Right atrium auricular region (tissue), 2 donors: Measurements from ENCODE around the gene SPATA13. TPM values are rescaled to one million over a fixed set of nuclear protein-coding genes. Genes with fewer than 3 reads are reported as not detected.
"Not testable (repeated sequence)": the region's sequence is repeated elsewhere in the genome, so short reads cannot be mapped to it uniquely, and the experiment has no call there.

ENCODE experiments used
- DNase-seq: peaks from one replicate; pipeline ENCODE4 v3.0.0-alpha.2; 2019; ENCODE audit warnings: low spot score
- H3K27ac ChIP-seq, 2 donors: fragments of 200-600 bp; sonication (generic); 1 replicate in 1 of 2; 2 replicates in 1 of 2; pipeline ENCODE4 v1.5.1; 2016 to 2019
- H3K27me3 ChIP-seq, 2 donors: fragments of 200-600 bp; sonication (generic); one replicate each; pipeline versions ENCODE4 v1.5.1 to v1.6.0; 2017 to 2019
- H3K36me3 ChIP-seq: fragments of 200-600 bp; sonication (generic); one replicate; pipeline ENCODE4 v1.5.1; 2016
- H3K4me1 ChIP-seq, 2 donors: fragments of 200-600 bp; sonication (generic); one replicate each; pipeline versions ENCODE4 v1.5.1 to v1.6.0; 2017 to 2019
- H3K4me3 ChIP-seq, 2 donors: fragments of 200-600 bp; sonication (generic); 1 replicate in 1 of 2; 2 replicates in 1 of 2; pipeline ENCODE4 v1.5.1; 2017 to 2019; ENCODE audit warnings: mild to moderate bottlenecking in 1 of 2, moderate library complexity in 1 of 2
- H3K9me3 ChIP-seq, 2 donors: fragments of 200-600 bp; sonication (generic); one replicate each; pipeline ENCODE4 v1.5.1; 2019
- total RNA-seq, 2 donors: library from RNA; depleted of rRNA; stranded (reverse); fragments of >200 nt; gene quantifications; one replicate each; pipeline ENCODE4 v1.1.0, GENCODE V29; 2016
- TF ChIP-seq, protein P1 (sequence below), 2 donors: fragments of 200-600 bp; sonication (generic); IDR thresholded peaks; one replicate each; pipeline ENCODE4 v1.5.1; 2019; ENCODE audit warnings: antibody characterized with exemption in 2 of 2

The SPATA13 gene
- total RNA-seq, 2 donors from 2014 or later = 10.0 to 14.1 TPM

DNA sequence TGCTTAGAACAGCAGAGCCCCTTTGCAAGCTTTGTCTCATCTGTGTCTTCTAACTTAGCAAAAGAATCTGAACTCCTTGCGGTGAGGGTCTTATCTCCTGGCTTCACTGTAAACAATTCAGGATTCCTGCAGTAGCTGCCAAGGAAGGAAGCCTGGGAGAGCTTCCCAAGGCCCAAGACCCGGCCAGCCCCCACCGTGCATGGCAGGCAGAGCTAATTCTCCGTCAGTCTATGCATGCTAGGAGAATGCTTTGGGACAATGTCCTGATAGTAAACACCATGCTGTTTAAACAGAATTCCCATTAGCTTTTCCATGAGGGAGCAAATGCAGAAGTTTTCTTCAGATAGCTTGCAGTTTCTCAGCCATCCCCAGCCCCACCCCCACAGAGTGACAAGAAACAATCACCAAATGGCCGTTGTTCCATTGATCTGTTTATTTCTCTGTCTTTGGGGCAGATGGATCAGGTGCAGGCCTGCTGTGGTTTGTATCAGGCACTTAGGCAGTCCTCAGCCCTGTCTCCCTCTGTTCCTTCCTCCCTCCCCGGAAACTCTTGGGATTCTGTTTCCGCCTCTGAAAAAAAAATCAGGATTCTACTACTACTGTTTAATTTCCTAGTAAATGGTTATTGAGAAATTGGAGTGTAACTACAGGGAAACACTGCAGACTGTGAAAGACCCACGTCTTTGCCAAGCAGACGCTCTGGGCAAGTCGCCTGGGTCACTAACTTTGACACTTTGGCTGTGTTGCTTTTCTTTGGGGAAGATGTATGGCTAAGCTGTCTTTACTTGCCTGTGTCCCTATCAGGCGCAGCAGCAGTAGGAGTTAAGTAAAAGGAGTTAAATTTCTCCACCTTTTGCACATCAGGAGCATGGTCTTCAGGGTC, 40.7 kb upstream of the SPATA13 start:
- H3K36me3 ChIP-seq = no peaks in the 10 kb centered on the region
- no peak overlapping the region for H3K4me3 ChIP-seq
- TF ChIP-seq, protein P1, sequence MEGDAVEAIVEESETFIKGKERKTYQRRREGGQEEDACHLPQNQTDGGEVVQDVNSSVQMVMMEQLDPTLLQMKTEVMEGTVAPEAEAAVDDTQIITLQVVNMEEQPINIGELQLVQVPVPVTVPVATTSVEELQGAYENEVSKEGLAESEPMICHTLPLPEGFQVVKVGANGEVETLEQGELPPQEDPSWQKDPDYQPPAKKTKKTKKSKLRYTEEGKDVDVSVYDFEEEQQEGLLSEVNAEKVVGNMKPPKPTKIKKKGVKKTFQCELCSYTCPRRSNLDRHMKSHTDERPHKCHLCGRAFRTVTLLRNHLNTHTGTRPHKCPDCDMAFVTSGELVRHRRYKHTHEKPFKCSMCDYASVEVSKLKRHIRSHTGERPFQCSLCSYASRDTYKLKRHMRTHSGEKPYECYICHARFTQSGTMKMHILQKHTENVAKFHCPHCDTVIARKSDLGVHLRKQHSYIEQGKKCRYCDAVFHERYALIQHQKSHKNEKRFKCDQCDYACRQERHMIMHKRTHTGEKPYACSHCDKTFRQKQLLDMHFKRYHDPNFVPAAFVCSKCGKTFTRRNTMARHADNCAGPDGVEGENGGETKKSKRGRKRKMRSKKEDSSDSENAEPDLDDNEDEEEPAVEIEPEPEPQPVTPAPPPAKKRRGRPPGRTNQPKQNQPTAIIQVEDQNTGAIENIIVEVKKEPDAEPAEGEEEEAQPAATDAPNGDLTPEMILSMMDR (IDR thresholded peaks at IDR 0.05) = no peak
- H3K27me3 ChIP-seq = no peaks in the 10 kb centered on the region
- peaks cover 0 to 15% of the 10 kb centered on the region in 2 donors for H3K4me1 ChIP-seq
- no peaks in the 10 kb centered on the region for H3K9me3 ChIP-seq
- no peak overlapping the region for H3K27ac ChIP-seq
- DNase-seq = no peak

DNA sequence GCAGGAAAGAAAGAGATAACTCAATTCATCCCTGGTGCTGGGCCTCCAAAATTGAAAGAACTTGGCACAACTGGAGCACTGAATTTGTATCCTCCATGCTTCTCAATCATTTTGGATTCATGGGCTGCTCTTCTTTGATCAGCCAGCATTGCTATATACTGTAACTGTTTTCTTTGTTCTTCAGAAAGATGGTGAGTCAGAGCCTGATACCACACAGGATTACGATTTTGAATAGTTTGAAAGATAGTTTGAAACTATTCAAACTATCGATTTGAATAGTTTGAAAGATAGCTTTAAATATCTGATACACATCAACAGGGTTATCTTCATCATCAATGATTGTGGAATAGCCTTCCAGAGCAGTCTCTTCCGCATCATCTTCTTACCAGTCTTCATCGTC, 38.5 kb upstream of the SPATA13 start:
- H3K36me3 ChIP-seq, H3K4me3 ChIP-seq, H3K27me3 ChIP-seq, DNase-seq, H3K27ac ChIP-seq, H3K9me3 ChIP-seq: not testable (repeated sequence)
- peaks cover 0 to 15% of the 10 kb centered on the region in 2 donors for H3K4me1 ChIP-seq

GRCh38 chr13:24122569-24122968, 38.0 kb upstream of the SPATA13 start:
- peaks cover 0 to 15% of the 10 kb centered on the region in 2 donors for H3K4me1 ChIP-seq
- H3K27me3 ChIP-seq = no peaks in the 10 kb centered on the region
- TF ChIP-seq, protein P1 (IDR thresholded peaks at IDR 0.05) = no peak

DNA sequence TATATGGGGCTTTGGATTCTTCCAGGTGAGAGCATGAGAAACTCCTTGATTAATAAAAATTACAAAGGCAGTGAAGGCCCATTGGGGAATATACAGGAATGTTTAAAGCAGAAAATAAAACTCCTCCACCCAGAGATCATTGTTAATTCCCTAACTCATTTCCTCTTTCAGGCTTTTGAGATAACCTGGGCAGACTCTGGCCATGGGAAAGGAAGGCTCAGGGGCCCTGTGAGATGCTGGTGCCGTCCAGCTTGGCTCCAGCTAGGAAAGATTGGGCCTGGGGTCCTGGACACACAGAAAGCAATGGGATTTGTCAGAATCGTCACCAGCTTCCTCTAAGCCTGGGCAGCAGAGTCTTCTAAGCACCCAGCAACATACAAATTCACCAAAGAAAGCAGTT, 36.8 kb upstream of the SPATA13 start:
- peak overlapping the region in 1 of 2 donors; percentile 23 for H3K27ac ChIP-seq
- H3K9me3 ChIP-seq = no peaks in the 10 kb centered on the region
- peaks cover 0 to 15% of the 10 kb centered on the region in 2 donors for H3K4me1 ChIP-seq
- no peak overlapping the region for H3K4me3 ChIP-seq
- TF ChIP-seq, protein P1 (IDR thresholded peaks at IDR 0.05) = no peak
- no peaks in the 10 kb centered on the region for H3K36me3 ChIP-seq
- H3K27me3 ChIP-seq = no peaks in the 10 kb centered on the region
- DNase-seq = no peak

More at GRCh38 chr13:24122569-24122968, 38.0 kb upstream of the SPATA13 start:
- Histone ChIP-seq H3K4me3 (no peak overlapping the region), H3K9me3 (no peaks in the 10 kb centered on the region), H3K36me3 (no peaks in the 10 kb centered on the region), H3K27ac (no peak overlapping the region)
- DNase-seq = no peak

GRCh38 chr13:24124789-24125476, 35.6 kb upstream of the SPATA13 start:
- Histone ChIP-seq H3K4me3 (no peak overlapping the region), H3K36me3 (no peaks in the 10 kb centered on the region), H3K27me3 (no peaks in the 10 kb centered on the region), H3K4me1 (peaks cover 0 to 9% of the 10 kb centered on the region in 2 donors), H3K27ac (no peak overlapping the region), H3K9me3 (no peaks in the 10 kb centered on the region)
- no peak for DNase-seq
- TF ChIP-seq, protein P1 (IDR thresholded peaks at IDR 0.05) = no peak

DNA sequence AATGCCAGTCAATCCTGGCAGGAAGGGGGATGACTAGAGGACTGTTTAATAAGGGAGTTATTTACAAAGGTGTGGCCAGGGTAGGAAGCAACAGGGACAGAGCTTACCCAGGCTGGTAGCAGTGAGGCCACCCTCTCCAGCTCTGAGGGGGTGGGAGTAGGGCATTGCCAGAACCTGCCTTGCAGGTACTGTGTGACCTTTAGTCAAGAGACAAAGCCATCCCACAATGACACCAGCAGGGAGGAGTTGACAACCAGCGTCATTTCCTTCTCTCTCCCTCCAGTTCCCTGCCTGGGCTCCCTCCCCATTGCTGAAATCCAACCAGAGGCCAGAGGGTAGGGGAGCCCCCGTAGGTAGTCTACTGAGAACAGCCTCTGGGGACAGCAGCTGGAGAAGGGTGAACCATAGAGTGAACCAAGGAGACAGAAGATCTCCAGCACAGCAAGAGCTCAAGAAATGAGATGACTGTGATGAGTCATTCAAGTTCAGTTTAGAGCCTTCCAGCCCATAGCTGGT, 33.3 kb upstream of the SPATA13 start:
- no peak for DNase-seq

More for the DNA sequence above, 33.3 kb upstream of the SPATA13 start:
- Histone ChIP-seq H3K27me3 (no peaks in the 10 kb centered on the region), H3K36me3 (no peaks in the 10 kb centered on the region), H3K27ac (no peak overlapping the region), H3K4me1 (peaks cover 0 to 5% of the 10 kb centered on the region in 2 donors), H3K9me3 (peaks cover 0 to 5% of the 10 kb centered on the region in 2 donors), H3K4me3 (no peak overlapping the region)
- TF ChIP-seq, protein P1 (IDR thresholded peaks at IDR 0.05) = no peak
